K562 (cell line): ENCODE measurements around the gene KLK7. TPM values are rescaled to one million over a fixed set of nuclear protein-coding genes. Genes with fewer than 3 reads are reported as not detected.

ENCODE experiments used
- ATAC-seq: fragments of 200-7000 bp; cut with Tn5 transposase; 3 replicates; pipeline ENCODE4 v1.9.1; 2020; ENCODE audit warnings: moderate library complexity
- Bru-seq: library from RNA; stranded (reverse); fragments of 400-500 nt; gene quantifications from one replicate; lab custom pipeline; 2021; lab: Mats Ljungman, UMichigan
- BruChase-seq, 2 experiments: library from RNA; stranded (reverse); fragments of 400-500 nt; gene quantifications; one replicate each; lab custom pipeline; 2021; lab: Mats Ljungman, UMichigan
- BruUV-seq: library from RNA; stranded (reverse); fragments of 400-500 nt; replicated peaks from 2 replicates; lab custom pipeline; 2021; lab: Mats Ljungman, UMichigan
- CTCF ChIA-PET: fragments of 300-600 bp; formaldehyde crosslinking; extraction: SDS; loops from one replicate; lab custom pipeline; 2021; ENCODE audit warnings: low intra/inter-chr PET ratio; lab: Yijun Ruan, JAX
- POLR2A ChIA-PET: fragments of 300-600, 350-650 bp; sonication (Branson Sonifier 250); formaldehyde crosslinking; extraction: SDS; loops from one replicate; lab custom pipeline; 2021; ENCODE audit warnings: antibody characterized with exemption, inconsistent platforms; lab: Yijun Ruan, JAX
- DNase-seq, 4 experiments: peaks; one replicate each; pipeline versions ENCODE4 v3.0.0 to v3.0.0-alpha.2; 2011 to 2018; ENCODE audit warnings: low spot score in 3 of 4, mixed read lengths in 3 of 4; ENCODE audit errors: extremely low read depth in 1 of 4
- FAIRE-seq: peaks from 2 replicates; lab custom pipeline; 2011; peaks lifted over from hg19 to GRCh38; lab: Jason Lieb, UNC
- H2AFZ ChIP-seq: 2 replicates; pipeline ENCODE4 v1.6.0; 2011; ENCODE audit warnings: low read depth, low read length, control low read depth, inconsistent platforms
- H3K27ac ChIP-seq: fragments of 200-600 bp; 3 replicates; pipeline ENCODE4 v1.8.0; 2011; ENCODE audit warnings: low read depth, mild to moderate bottlenecking, control low read depth, inconsistent platforms, low read length, moderate library complexity, mixed read lengths; ENCODE audit errors: extremely low read depth
- H3K27me3 ChIP-seq, 2 experiments: fragments of 300-600 bp in 1 of 2; 2 replicates in 1 of 2; 3 replicates in 1 of 2; pipeline versions ENCODE4 v1.6.0 to v1.8.0; 2011; ENCODE audit warnings: inconsistent platforms in 2 of 2, low read length in 2 of 2, mild to moderate bottlenecking in 1 of 2, mixed read lengths in 1 of 2, moderate library complexity in 1 of 2; ENCODE audit not compliant: control insufficient read depth in 2 of 2, insufficient read depth in 2 of 2
- H3K36me3 ChIP-seq: fragments of 300-600 bp; 3 replicates; pipeline ENCODE4 v1.8.0; 2011; ENCODE audit warnings: mild to moderate bottlenecking, low read length, inconsistent platforms; ENCODE audit not compliant: control insufficient read depth, insufficient read depth
- H3K4me1 ChIP-seq, 2 experiments: fragments of 200-600 bp in 1 of 2; replicated peaks in 1 of 2; 2 replicates in 1 of 2; 3 replicates in 1 of 2; pipeline versions ENCODE4 v1.5.1 to v1.8.0; 2011; ENCODE audit warnings: inconsistent platforms in 2 of 2, low read length in 2 of 2, mild to moderate bottlenecking in 1 of 2, mixed read lengths in 1 of 2, moderate library complexity in 1 of 2; ENCODE audit not compliant: control insufficient read depth in 2 of 2, insufficient read depth in 2 of 2
- H3K4me2 ChIP-seq: 2 replicates; pipeline ENCODE4 v1.6.1; 2011; ENCODE audit warnings: low read length, control low read depth, inconsistent platforms, mixed read lengths; ENCODE audit not compliant: insufficient read depth
- H3K4me3 ChIP-seq: fragments of 200-600 bp; sonication (generic), shearing (Covaris generic); 2 replicates; pipeline ENCODE4 v1.5.1; 2016; ENCODE audit warnings: control low read depth, inconsistent platforms
- H3K79me2 ChIP-seq: fragments of 200-600 bp; 3 replicates; pipeline ENCODE4 v1.8.0; 2011; ENCODE audit warnings: low read length, inconsistent platforms; ENCODE audit not compliant: control insufficient read depth, insufficient read depth
- H3K9ac ChIP-seq, 2 experiments: 2 replicates each; pipeline versions ENCODE4 v1.6.0 to v1.6.1; 2011; ENCODE audit warnings: low read depth in 2 of 2, low read length in 2 of 2, control low read depth in 1 of 2, inconsistent platforms in 1 of 2, mild to moderate bottlenecking in 1 of 2, mixed read lengths in 1 of 2; ENCODE audit not compliant: insufficient read depth in 1 of 2
- H3K9me1 ChIP-seq: one replicate; pipeline ENCODE4 v1.6.0; 2011; ENCODE audit warnings: inconsistent platforms, mild to moderate bottlenecking, low read length, moderate library complexity; ENCODE audit not compliant: control insufficient read depth, insufficient read depth
- H3K9me3 ChIP-seq: replicated peaks from 2 replicates; pipeline ENCODE4 v1.5.1; 2011; ENCODE audit warnings: low read depth, low read length, inconsistent platforms; ENCODE audit not compliant: control insufficient read depth, insufficient read depth
- H4K20me1 ChIP-seq: replicated peaks from 2 replicates; pipeline ENCODE4 v1.6.1; 2011; ENCODE audit warnings: low read length, inconsistent platforms, mixed read lengths; ENCODE audit not compliant: control insufficient read depth, insufficient read depth
- CEBPG ChIP-seq, 3 experiments: fragments of 200-800 bp in 1 of 3; sonication (Bioruptor generic) in 1 of 3; sonication (generic) in 1 of 3; formaldehyde crosslinking in 1 of 3; IDR thresholded peaks in 2 of 3; conservative IDR thresholded peaks in 1 of 3; 2 replicates each; pipeline versions ENCODE4 v1.6.1 to v1.8.0; 2016 to 2022; ENCODE audit warnings: missing compliant biosample characterization in 2 of 3, missing genetic modification characterization in 2 of 3, mild to moderate bottlenecking in 1 of 3, missing genetic modification reagents in 1 of 3
- CREBBP ChIP-seq: IDR thresholded peaks from one replicate; pipeline ENCODE4 v1.6.1; 2012; ENCODE audit warnings: low read depth, mild to moderate bottlenecking, control low read depth, inconsistent platforms, low read length
- E2F1 ChIP-seq: sonication (generic); formaldehyde crosslinking; IDR thresholded peaks from 2 replicates; pipeline ENCODE4 v1.8.1; 2023; ENCODE audit warnings: mild to moderate bottlenecking, missing genetic modification reagents, moderate library complexity
- ELF1 ChIP-seq: fragments of 200-800 bp; sonication (Bioruptor generic); IDR thresholded peaks from 2 replicates; pipeline ENCODE4 v1.6.1; 2016; ENCODE audit warnings: missing genetic modification characterization, missing compliant biosample characterization
- FOXK2 ChIP-seq, 2 experiments: fragments of 450-650 bp; IDR thresholded peaks in 1 of 2; conservative IDR thresholded peaks in 1 of 2; 2 replicates each; pipeline ENCODE4 v1.6.1; 2016; ENCODE audit warnings: low read depth in 2 of 2, mild to moderate bottlenecking in 1 of 2
- HDAC6 ChIP-seq: IDR thresholded peaks from 2 replicates; pipeline ENCODE4 v1.6.1; 2012; ENCODE audit warnings: low read depth, mild to moderate bottlenecking, control low read depth, inconsistent platforms, low read length, moderate library complexity
- KAT7 ChIP-seq: sonication (generic); formaldehyde crosslinking; IDR thresholded peaks from 2 replicates; pipeline ENCODE4 v1.8.0; 2022; ENCODE audit warnings: missing genetic modification reagents, mild to moderate bottlenecking, borderline replicate concordance
- NEUROD1 ChIP-seq: fragments of 150-350 bp; IDR thresholded peaks from 2 replicates; pipeline ENCODE4 v1.6.1; 2014; ENCODE audit warnings: borderline replicate concordance, low read length, low read depth; ENCODE audit not compliant: partially characterized antibody
- NFATC3 ChIP-seq: fragments of 450-650 bp; IDR thresholded peaks from 2 replicates; pipeline ENCODE4 v1.6.1; 2017; ENCODE audit warnings: mild to moderate bottlenecking
- SAP30 ChIP-seq: fragments of 200-600 bp; sonication (generic); IDR thresholded peaks from 2 replicates; pipeline ENCODE4 v1.6.1; 2012; ENCODE audit warnings: borderline replicate concordance, low read depth, mild to moderate bottlenecking, moderate library complexity, low read length, control low read depth, inconsistent platforms; ENCODE audit not compliant: insufficient read depth, poor library complexity, severe bottlenecking
- TAF1 ChIP-seq: IDR thresholded peaks from 2 replicates; pipeline ENCODE4 v1.6.1; 2011; ENCODE audit warnings: mild to moderate bottlenecking, low read length, moderate library complexity; ENCODE audit not compliant: insufficient read depth, control insufficient read depth, severe bottlenecking; ENCODE audit errors: extremely low read depth
- ZNF274 ChIP-seq: IDR thresholded peaks from 2 replicates; pipeline ENCODE4 v1.6.1; 2011; ENCODE audit warnings: low read depth, mild to moderate bottlenecking, low read length, moderate library complexity, borderline replicate concordance
- ZNF316 ChIP-seq: fragments of 450-650 bp; IDR thresholded peaks from 2 replicates; pipeline ENCODE4 v1.6.1; 2016
- ZNF398 ChIP-seq: fragments of 250-450 bp; sonication (Bioruptor Pico); IDR thresholded peaks from 2 replicates; pipeline ENCODE4 v1.8.0; 2021; ENCODE audit warnings: moderate library complexity, mild to moderate bottlenecking, inconsistent platforms
- WGBS: fragments of 100-300 bp; shearing (Covaris generic); methylation state at CpG from one replicate; pipeline ENCODE4 v1.1.6; 2016; ENCODE audit warnings: low coverage, mixed read lengths; ENCODE audit not compliant: insufficient coverage; ENCODE audit errors: missing lambda C conversion rate; 5-methylcytosine and 5-hydroxymethylcytosine counted together
- in situ Hi-C: fragments of 300-500 bp; cut with MboI; formaldehyde crosslinking; loops from 4 replicates; pipeline ENCODE4 v1.15.0; 2018; ENCODE audit warnings: inconsistent platforms, mixed read lengths
- intact Hi-C: fragments of 100-400 bp; cut with micrococcal nuclease; formaldehyde crosslinking; loops from 2 replicates; pipeline ENCODE4 v1.14.2; 2022
- long read RNA-seq, 3 experiments: library from polyadenylated mRNA in 2 of 3; library from RNA in 1 of 3; unstranded in 2 of 3; stranded (forward) in 1 of 3; transcript quantifications; one replicate each; pipeline ENCODE4 v2.0.0, GENCODE V29; 2019 to 2022
- polyA minus RNA-seq, 3 experiments: library from RNA; depleted of rRNA, polyadenylated mRNA; stranded (reverse); fragments of >200 nt; gene quantifications; 2 replicates each; pipeline ENCODE4 v1.2.3, GENCODE V29; 2011
- polyA plus RNA-seq, 8 experiments: library from polyadenylated mRNA; depleted of rRNA in 4 of 8; stranded (reverse) in 5 of 8; unstranded in 3 of 8; fragments of >200 nt; fragmentation: Nextera tagmentation in 2 of 8; fragmentation: Illumina TruSeq in 1 of 8; extraction: Ambion mirVana in 2 of 8; extraction: Trizol in 1 of 8; gene quantifications; 2 replicates each; pipeline versions ENCODE4 v1.2.1 to v1.2.3, GENCODE V29; 2011 to 2014; ENCODE audit warnings: inconsistent platforms in 1 of 8, missing spikeins in 1 of 8
- total RNA-seq, 7 experiments: library from RNA; depleted of rRNA in 6 of 7; stranded (reverse); fragments of >200 nt in 6 of 7; fragmentation: Illumina TruSeq in 2 of 7; extraction: Trizol in 2 of 7; gene quantifications; 2 replicates each; pipeline versions ENCODE4 v1.2.1 to v1.2.3, GENCODE V29; 2011 to 2021; ENCODE audit warnings: low replicate concordance in 1 of 7

The KLK7 gene
- total RNA-seq (2011; cell fraction: chromatin; rRNA removed; ENCODE audit: low replicate concordance): not detected in 2 replicates
- total RNA-seq (2011; cell fraction: nucleolus; rRNA removed): not detected in 2 replicates
- total RNA-seq (2011; cell fraction: nucleoplasm; rRNA removed): not detected in 2 replicates
- total RNA-seq (2014; rRNA removed) (not detected in 2 replicates), total RNA-seq (2014; rRNA removed; fragmentation: Illumina TruSeq; extraction: Trizol) (not detected in 2 replicates), total RNA-seq (2015; rRNA removed; fragmentation: Illumina TruSeq; extraction: Trizol) (not detected in 2 replicates), total RNA-seq (2021) (not detected in 2 replicates), polyA plus RNA-seq (2011; rRNA removed) (not detected in 2 replicates), polyA plus RNA-seq (2014; fragmentation: Illumina TruSeq; extraction: Trizol) (not detected in 2 replicates), polyA plus RNA-seq (2014; fragmentation: Nextera tagmentation; extraction: Ambion mirVana) (under 1 TPM in 1 of 2 experiments, not detected in 1; 0.03 TPM), polyA plus RNA-seq (2014; rRNA removed) (not detected in 2 replicates), polyA minus RNA-seq (2011; rRNA and poly(A)+ RNA removed) (not detected in 2 replicates), Bru-seq, nascent RNA (not detected), BruChase-seq, experiment 1, labeled RNA remaining after a 2-hour chase (percentile 10 among the genes with signal in this experiment), BruChase-seq, experiment 2, labeled RNA remaining after a 6-hour chase (not detected)
- polyA plus RNA-seq (2011; cell fraction: cytosol; rRNA removed): 0.06 TPM in 1 of 2 replicates, not detected in the other
- not detected in 2 replicates for polyA plus RNA-seq (2011; cell fraction: nucleus; rRNA removed)
- 0.08 TPM in 1 of 2 replicates, not detected in the other for polyA plus RNA-seq (2012)
- polyA minus RNA-seq (2011; cell fraction: cytosol; rRNA and poly(A)+ RNA removed): not detected in 2 replicates
- polyA minus RNA-seq (2011; cell fraction: nucleus; rRNA and poly(A)+ RNA removed): not detected in 2 replicates
- long read RNA-seq, experiment 1: 0 reads
- long read RNA-seq, experiment 2: 0 reads
- long read RNA-seq, experiment 3: 0 reads

GRCh38 chr19:50983625-50984292 is at the start of gene KLK7:
Gene KLK7, minus strand, starts transcription at chr19:50983917. Its CDS starts 1,518 bp downstream, at chr19:50982399.
- no peak for ATAC-seq
- 3% methylated on average over 22 of the region's 28 CpGs for WGBS
- TF ChIP-seq CEBPG (CRISPR knock-in tag; IDR thresholded peaks at IDR 0.05) (no peak), CEBPG (tag; conservative IDR thresholded peaks at IDR 0.05 in 1 of 2, IDR thresholded peaks at IDR 0.05 in 1 of 2) (no peak), FOXK2 (conservative IDR thresholded peaks at IDR 0.05 in 1 of 2, IDR thresholded peaks at IDR 0.05 in 1 of 2; ENCODE audit: low read depth in 2 of 2) (no peak), ZNF398 (no peak), E2F1 (CRISPR knock-in tag) (no peak), ZNF274 (no peak), SAP30 (no peak), HDAC6 (no peak), ELF1 (tag) (no peak), ZNF316 (no peak), CREBBP (no peak), NEUROD1 (no peak), TAF1 (no peak), KAT7 (CRISPR knock-in tag) (no peak), NFATC3 (no peak)

More at GRCh38 chr19:50983625-50984292, at the start of gene KLK7:
- Histone ChIP-seq H3K4me3 (no peak within 1 kb of the TSS), H3K9me1 (no peaks in the 10 kb centered on the region), H3K36me3 (no peaks in the 10 kb centered on the region), H3K9ac (no peak within 1 kb of the TSS; a peak in 1 of 4 replicates), H3K9me3 (no peaks in the 10 kb centered on the region), H4K20me1 (no peaks in the 10 kb centered on the region), H2AFZ (no peak within 1 kb of the TSS), H3K27me3 (peaks cover 9 to 27% of the 10 kb centered on the region in 2 experiments; a peak in 3 of 5 replicates), H3K4me2 (no peak within 1 kb of the TSS), H3K79me2 (no peaks in the 10 kb centered on the region), H3K27ac (no peak within 1 kb of the TSS), H3K4me1 (peaks cover 0 to 3% of the 10 kb centered on the region in 2 experiments; a peak in 1 of 5 replicates)
- in situ Hi-C loops (no loop called here), intact Hi-C loops (no loop called here)
- FAIRE-seq (no peak), DNase-seq (no peak)
- ChIA-PET POLR2A (no interaction called here), CTCF (no interaction called here)
- no TSS peak for BruUV-seq
